Activated T-helper 2 cell treated with anti-CD3 and anti-CD28 coated beads, Interferon-gamma antibody, Interleukin-2, Interleukin-4, amounts not matched to agents 10 μg/mL and 5 μg/mL and 100 μg/mL, durations not matched to agents 14 hours and 24 hours and 36 hours (primary cell): ENCODE measurements around the gene KIF26A. TPM values are rescaled to one million over a fixed set of nuclear protein-coding genes. Genes with fewer than 3 reads are reported as not detected.

Source experiments
- DNase-seq: peaks from one replicate; pipeline ENCODE4 v3.0.0; 2021; ENCODE audit warnings: low spot score
- H3K27ac Mint-ChIP-seq: one replicate; pipeline ENCODE4 v1.8.0; 2021; ENCODE audit warnings: mixed read lengths
- H3K27me3 Mint-ChIP-seq: one replicate; pipeline ENCODE4 v1.8.0; 2021; ENCODE audit warnings: low read depth, mixed read lengths
- H3K36me3 Mint-ChIP-seq: one replicate; pipeline ENCODE4 v1.8.0; 2021; ENCODE audit warnings: low read depth, mixed read lengths
- H3K4me1 Mint-ChIP-seq: one replicate; pipeline ENCODE4 v1.8.0; 2021; ENCODE audit warnings: low read depth, mixed read lengths
- H3K4me3 Mint-ChIP-seq: one replicate; pipeline ENCODE4 v1.8.0; 2021; ENCODE audit warnings: low read depth, mild to moderate bottlenecking, moderate library complexity, mixed read lengths
- H3K9me3 Mint-ChIP-seq: one replicate; pipeline ENCODE4 v1.8.0; 2021; ENCODE audit warnings: mixed read lengths
- intact Hi-C: fragments of 100-400 bp; cut with micrococcal nuclease; formaldehyde crosslinking; loops from one replicate; pipeline ENCODE4 v1.15.1; 2023
- total RNA-seq: library from RNA; stranded (reverse); gene quantifications from 2 replicates; pipeline ENCODE4 v1.2.3, GENCODE V29; 2022

KIF26A gene
- total RNA-seq, 1 donor from 2014 or later: 0.34 TPM

GRCh38 chr14:104182857-104183425, 44.6 kb downstream of the KIF26A start:
- H3K27me3 Mint-ChIP-seq: no peaks in the 10 kb centered on the region
- no peak for DNase-seq
- H3K4me1 Mint-ChIP-seq: no peaks in the 10 kb centered on the region
- H3K4me3 Mint-ChIP-seq: no peak overlapping the region
- H3K27ac Mint-ChIP-seq: no peak overlapping the region
- no peaks in the 10 kb centered on the region for H3K9me3 Mint-ChIP-seq
- no peaks in the 10 kb centered on the region for H3K36me3 Mint-ChIP-seq
- intact Hi-C loops: no loop called here

- Mint-ChIP-seq H3K27me3 (no peaks in the 10 kb centered on the region), H3K27ac (no peak overlapping the region), H3K4me3 (no peak overlapping the region), H3K4me1 (no peaks in the 10 kb centered on the region), H3K36me3 (no peaks in the 10 kb centered on the region), H3K9me3 (no peaks in the 10 kb centered on the region)
- intact Hi-C loops: no loop called here
- no peak for DNase-seq
Measured at GRCh38 chr14:104183796-104184195, 45.4 kb downstream of the KIF26A start.

- DNase-seq: no peak
- H3K9me3 Mint-ChIP-seq: no peaks in the 10 kb centered on the region
- intact Hi-C loops: no loop called here
Measured at GRCh38 chr14:104184506-104184905, 46.1 kb downstream of the KIF26A start.

GRCh38 chr14:104184911-104185499, 46.6 kb downstream of the KIF26A start:
- Mint-ChIP-seq H3K36me3 (no peaks in the 10 kb centered on the region), H3K27ac (no peak overlapping the region), H3K4me1 (no peaks in the 10 kb centered on the region), H3K27me3 (no peaks in the 10 kb centered on the region), H3K4me3 (no peak overlapping the region), H3K9me3 (no peaks in the 10 kb centered on the region)
- DNase-seq: no peak
- intact Hi-C loops: no loop called here

More at GRCh38 chr14:104184506-104184905, 46.1 kb downstream of the KIF26A start:
- no peak overlapping the region for H3K4me3 Mint-ChIP-seq
- H3K27me3 Mint-ChIP-seq: no peaks in the 10 kb centered on the region
- no peak overlapping the region for H3K27ac Mint-ChIP-seq
- H3K36me3 Mint-ChIP-seq: no peaks in the 10 kb centered on the region
- H3K4me1 Mint-ChIP-seq: no peaks in the 10 kb centered on the region

GRCh38 chr14:104185916-104186495, 47.6 kb downstream of the KIF26A start:
- Mint-ChIP-seq H3K36me3 (no peaks in the 10 kb centered on the region), H3K4me1 (no peaks in the 10 kb centered on the region), H3K4me3 (no peak overlapping the region), H3K27ac (no peak overlapping the region), H3K9me3 (no peaks in the 10 kb centered on the region), H3K27me3 (no peaks in the 10 kb centered on the region)
- intact Hi-C loops: no loop called here
- DNase-seq: no peak

GRCh38 chr14:104186575-104186974, 48.2 kb downstream of the KIF26A start:
- H3K36me3 Mint-ChIP-seq: no peaks in the 10 kb centered on the region
- H3K27me3 Mint-ChIP-seq: no peaks in the 10 kb centered on the region
- H3K9me3 Mint-ChIP-seq: no peaks in the 10 kb centered on the region
- no peak for DNase-seq
- no peak overlapping the region for H3K27ac Mint-ChIP-seq
- H3K4me3 Mint-ChIP-seq: no peak overlapping the region
- intact Hi-C loops: no loop called here
- no peaks in the 10 kb centered on the region for H3K4me1 Mint-ChIP-seq

GRCh38 chr14:104187121-104187889, 48.9 kb downstream of the KIF26A start:
- Mint-ChIP-seq H3K4me1 (no peaks in the 10 kb centered on the region), H3K4me3 (no peak overlapping the region), H3K36me3 (no peaks in the 10 kb centered on the region), H3K9me3 (no peaks in the 10 kb centered on the region), H3K27ac (no peak overlapping the region), H3K27me3 (no peaks in the 10 kb centered on the region)
- DNase-seq: no peak
- intact Hi-C loops: no loop called here

- intact Hi-C loops: no loop called here
- no peak for DNase-seq
- Mint-ChIP-seq H3K36me3 (no peaks in the 10 kb centered on the region), H3K27ac (no peak overlapping the region), H3K4me1 (no peaks in the 10 kb centered on the region), H3K4me3 (no peak overlapping the region), H3K9me3 (no peaks in the 10 kb centered on the region), H3K27me3 (no peaks in the 10 kb centered on the region)
Measured at GRCh38 chr14:104187931-104188726, 49.7 kb downstream of the KIF26A start.

GRCh38 chr14:104188727-104189400, 50.5 kb downstream of the KIF26A start:
- Mint-ChIP-seq H3K4me3 (no peak overlapping the region), H3K4me1 (no peaks in the 10 kb centered on the region)

GRCh38 chr14:104189629-104190335, 51.4 kb downstream of the KIF26A start:
- no peak for DNase-seq
- no peak overlapping the region for H3K27ac Mint-ChIP-seq
- H3K27me3 Mint-ChIP-seq: no peaks in the 10 kb centered on the region
- H3K4me1 Mint-ChIP-seq: no peaks in the 10 kb centered on the region
- no peaks in the 10 kb centered on the region for H3K36me3 Mint-ChIP-seq
- no peak overlapping the region for H3K4me3 Mint-ChIP-seq
- intact Hi-C loops: no loop called here
- H3K9me3 Mint-ChIP-seq: no peaks in the 10 kb centered on the region

More at GRCh38 chr14:104188727-104189400, 50.5 kb downstream of the KIF26A start:
- Mint-ChIP-seq H3K36me3 (no peaks in the 10 kb centered on the region), H3K27ac (no peak overlapping the region), H3K9me3 (no peaks in the 10 kb centered on the region), H3K27me3 (no peaks in the 10 kb centered on the region)
- intact Hi-C loops: no loop called here
- DNase-seq: no peak

GRCh38 chr14:104190396-104191000, 52.1 kb downstream of the KIF26A start:
- H3K4me1 Mint-ChIP-seq: no peaks in the 10 kb centered on the region
- no peaks in the 10 kb centered on the region for H3K9me3 Mint-ChIP-seq
- H3K27ac Mint-ChIP-seq: no peak overlapping the region
- intact Hi-C loops: no loop called here
- H3K36me3 Mint-ChIP-seq: no peaks in the 10 kb centered on the region
- DNase-seq: no peak
- H3K27me3 Mint-ChIP-seq: no peaks in the 10 kb centered on the region
- no peak overlapping the region for H3K4me3 Mint-ChIP-seq
